Anterior cingulate cortex (tissue), 58 donors: ENCODE measurements around the gene POFUT2.
"Not testable (repeated sequence)": the region's sequence is repeated elsewhere in the genome, so short reads cannot be mapped to it uniquely, and the experiment has no call there.

Experiments
- DNase-seq, 58 donors: peaks; one replicate each; lab custom pipeline; 2025; lab: John Stamatoyannopoulos, UW

Gene POFUT2

GRCh38 chr21:45313015-45313414, 25.3 kb upstream of the POFUT2 start:
- DNase-seq: no peak

- DNase-seq: no peak
These were observed 24.6 kb upstream of the POFUT2 start for GRCh38 chr21:45312296-45312695.

GRCh38 chr21:45310459-45310858, 22.8 kb upstream of the POFUT2 start:
- no peak for DNase-seq

- no peak for DNase-seq
These were observed 22.3 kb upstream of the POFUT2 start for GRCh38 chr21:45309987-45310381.

- DNase-seq: peak in 6 of 58 donors; percentile 7 to 47 (median 18)
These were observed 21.6 kb upstream of the POFUT2 start for GRCh38 chr21:45309069-45309986.

GRCh38 chr21:45308194-45309068, 20.7 kb upstream of the POFUT2 start:
- DNase-seq: no peak

GRCh38 chr21:45307597-45308158, 20.0 kb upstream of the POFUT2 start:
- DNase-seq: not testable (repeated sequence)

- DNase-seq: peak; percentile 17 to 96 (median 85)
These were observed 19.3 kb upstream of the POFUT2 start for GRCh38 chr21:45306832-45307571.

- DNase-seq: no peak
These were observed 18.7 kb upstream of the POFUT2 start for GRCh38 chr21:45306453-45306831.

GRCh38 chr21:45305836-45306235, 18.1 kb upstream of the POFUT2 start:
- no peak for DNase-seq

GRCh38 chr21:45304945-45305344, 17.2 kb upstream of the POFUT2 start:
- no peak for DNase-seq

- DNase-seq: no peak
These were observed 16.8 kb upstream of the POFUT2 start for GRCh38 chr21:45304476-45304830.

GRCh38 chr21:45303751-45304475, 16.2 kb upstream of the POFUT2 start:
- no peak for DNase-seq

GRCh38 chr21:45303091-45303615, 15.5 kb upstream of the POFUT2 start:
- peak in 1 of 58 donors; percentile 6 for DNase-seq

- DNase-seq: no peak
These were observed 14.7 kb upstream of the POFUT2 start for GRCh38 chr21:45302082-45303061.

- DNase-seq: no peak
These were observed 13.9 kb upstream of the POFUT2 start for GRCh38 chr21:45301521-45302081.

- no peak for DNase-seq
These were observed 13.3 kb upstream of the POFUT2 start for GRCh38 chr21:45300786-45301520.
